ENCODE data around the gene IYD.

DNA sequence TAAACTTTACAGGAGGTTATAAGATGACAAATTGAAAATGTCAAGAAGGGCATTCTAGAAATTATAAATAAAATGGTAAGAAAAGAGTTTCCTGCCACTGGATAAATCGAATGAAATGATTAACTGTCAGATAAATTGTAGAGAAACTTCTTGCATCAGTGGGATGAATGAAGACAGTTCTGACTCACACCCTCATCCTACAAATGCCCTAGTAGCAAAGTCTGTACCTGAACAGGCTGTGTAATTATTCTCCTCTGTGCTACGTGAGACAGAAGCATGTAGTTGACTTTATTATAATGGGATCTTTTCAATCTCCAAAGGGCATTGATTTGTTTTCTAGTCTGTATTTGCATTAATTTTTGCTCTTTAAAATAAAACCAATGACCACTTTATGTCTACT lies 47.3 kb downstream of the IYD start:
- TF ChIP-seq CTBP1 (IDR thresholded peaks at IDR 0.05; ENCODE audit: borderline replicate concordance) (no peak), BHLHE40 (IDR thresholded peaks at IDR 0.05; ENCODE audit: borderline replicate concordance) (no peak), NFRKB (IDR thresholded peaks at IDR 0.05) (no peak), SP1 (IDR thresholded peaks at IDR 0.05) (no peak)
- TF ChIP-seq, protein P1, sequence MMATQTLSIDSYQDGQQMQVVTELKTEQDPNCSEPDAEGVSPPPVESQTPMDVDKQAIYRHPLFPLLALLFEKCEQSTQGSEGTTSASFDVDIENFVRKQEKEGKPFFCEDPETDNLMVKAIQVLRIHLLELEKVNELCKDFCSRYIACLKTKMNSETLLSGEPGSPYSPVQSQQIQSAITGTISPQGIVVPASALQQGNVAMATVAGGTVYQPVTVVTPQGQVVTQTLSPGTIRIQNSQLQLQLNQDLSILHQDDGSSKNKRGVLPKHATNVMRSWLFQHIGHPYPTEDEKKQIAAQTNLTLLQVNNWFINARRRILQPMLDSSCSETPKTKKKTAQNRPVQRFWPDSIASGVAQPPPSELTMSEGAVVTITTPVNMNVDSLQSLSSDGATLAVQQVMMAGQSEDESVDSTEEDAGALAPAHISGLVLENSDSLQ (IDR thresholded peaks at IDR 0.05), result no peak

All from HEK293T (cell line).